ENCODE results near the gene LRRC37A. TPM values are rescaled to one million over a fixed set of nuclear protein-coding genes. Genes with fewer than 3 reads are reported as not detected.
"Not testable (repeated sequence)": the region's sequence is repeated elsewhere in the genome, so short reads cannot be mapped to it uniquely, and the experiment has no call there.

Gene LRRC37A
- total and polyA plus RNA-seq, 2 experiments from 2014 or later: 1.2 to 1.4 TPM

- Histone ChIP-seq H3K4me3 (peak overlapping the region; percentile 32), H2AFZ (peak overlapping the region; percentile 50), H3K4me2 (peak overlapping the region; percentile 88)
- not testable (repeated sequence) for H3K36me3 ChIP-seq (replicated peaks; ENCODE audit: insufficient read depth, low read depth); H3K27ac ChIP-seq; H3K27me3 ChIP-seq; H3K79me2 ChIP-seq; H4K20me1 ChIP-seq (ENCODE audit: insufficient read depth, poor library complexity, severe bottlenecking); H3K9me3 ChIP-seq (ENCODE audit: low read depth); H3K9me2 ChIP-seq (replicated peaks; ENCODE audit: insufficient read depth); H3K4me1 ChIP-seq (ENCODE audit: insufficient read depth)
- DNase-seq (ENCODE audit: low spot score): peak; percentile 52
- TF ChIP-seq CTCF (IDR thresholded peaks at IDR 0.05; ENCODE audit: poor library complexity): peak; percentile 20
- WGBS (ENCODE audit: low lambda C conversion rate, missing lambda C conversion rate): 15% methylated on average over 48 of the region's 62 CpGs
Observed at GRCh38 chr17:46259845-46260661, 34.9 kb upstream of the LRRC37A start.

- TF ChIP-seq EZH2 (IDR thresholded peaks at IDR 0.05; ENCODE audit: borderline replicate concordance) (no peak), CTCF (IDR thresholded peaks at IDR 0.05; ENCODE audit: poor library complexity) (no peak), EZH2phosphoT487 (IDR thresholded peaks at IDR 0.05; ENCODE audit: low read depth, severe bottlenecking, unreplicated experiment) (no peak)
- Histone ChIP-seq H3K9me2 (replicated peaks; ENCODE audit: insufficient read depth) (no peaks in the 10 kb centered on the region), H3K4me2 (no peak overlapping the region), H3K4me1 (ENCODE audit: insufficient read depth) (peaks cover 13% of the 10 kb centered on the region), H3K27me3 (no peaks in the 10 kb centered on the region), H4K20me1 (ENCODE audit: insufficient read depth, poor library complexity, severe bottlenecking) (no peaks in the 10 kb centered on the region), H2AFZ (no peak overlapping the region), H3K9me3 (ENCODE audit: low read depth) (no peaks in the 10 kb centered on the region), H3K4me3 (no peak overlapping the region), H3K79me2 (no peaks in the 10 kb centered on the region), H3K36me3 (replicated peaks; ENCODE audit: insufficient read depth, low read depth) (no peaks in the 10 kb centered on the region), H3K27ac (no peak overlapping the region)
- 84% methylated on average over 8 of the region's 8 CpGs for WGBS (ENCODE audit: low lambda C conversion rate, missing lambda C conversion rate)
- no peak for DNase-seq (ENCODE audit: low spot score)
Observed at GRCh38 chr17:46262271-46262670, 32.7 kb upstream of the LRRC37A start.

GRCh38 chr17:46264456-46265198, 30.3 kb upstream of the LRRC37A start:
- H4K20me1 ChIP-seq (ENCODE audit: insufficient read depth, poor library complexity, severe bottlenecking): no peaks in the 10 kb centered on the region

GRCh38 chr17:46266063-46266655, 28.8 kb upstream of the LRRC37A start:
- not testable (repeated sequence) for H3K9me3 ChIP-seq (ENCODE audit: low read depth); H3K79me2 ChIP-seq; H3K9me2 ChIP-seq (replicated peaks; ENCODE audit: insufficient read depth); H4K20me1 ChIP-seq (ENCODE audit: insufficient read depth, poor library complexity, severe bottlenecking); H3K36me3 ChIP-seq (replicated peaks; ENCODE audit: insufficient read depth, low read depth)
- WGBS (ENCODE audit: low lambda C conversion rate, missing lambda C conversion rate): 9% methylated on average over 21 of the region's 21 CpGs
- peaks cover 10% of the 10 kb centered on the region for H3K27me3 ChIP-seq
- H3K4me1 ChIP-seq (ENCODE audit: insufficient read depth): peaks cover 13% of the 10 kb centered on the region
- peak; percentile 38 for DNase-seq (ENCODE audit: low spot score)
- H3K4me2 ChIP-seq: peak overlapping the region; percentile 94
- H3K27ac ChIP-seq: peak overlapping the region; percentile 83
- peak overlapping the region; percentile 48 for H3K4me3 ChIP-seq
- peak overlapping the region; percentile 97 for H2AFZ ChIP-seq

More at GRCh38 chr17:46264456-46265198, 30.3 kb upstream of the LRRC37A start:
- no peaks in the 10 kb centered on the region for H3K79me2 ChIP-seq
- no peaks in the 10 kb centered on the region for H3K36me3 ChIP-seq (replicated peaks; ENCODE audit: insufficient read depth, low read depth)
- TF ChIP-seq CTCF (IDR thresholded peaks at IDR 0.05; ENCODE audit: poor library complexity) (no peak), EZH2 (IDR thresholded peaks at IDR 0.05; ENCODE audit: borderline replicate concordance) (no peak), EZH2phosphoT487 (IDR thresholded peaks at IDR 0.05; ENCODE audit: low read depth, severe bottlenecking, unreplicated experiment) (no peak)
- DNase-seq (ENCODE audit: low spot score): peak; percentile 72
- 31% methylated on average over 3 of the region's 3 CpGs for WGBS (ENCODE audit: low lambda C conversion rate, missing lambda C conversion rate)
- peak overlapping the region; percentile 12 for H3K4me2 ChIP-seq
- H3K4me3 ChIP-seq: no peak overlapping the region
- no peak overlapping the region for H2AFZ ChIP-seq
- peaks cover 10% of the 10 kb centered on the region for H3K27me3 ChIP-seq
- H3K4me1 ChIP-seq (ENCODE audit: insufficient read depth): peaks cover 13% of the 10 kb centered on the region
- no peaks in the 10 kb centered on the region for H3K9me3 ChIP-seq (ENCODE audit: low read depth)
- peak overlapping the region; percentile 38 for H3K27ac ChIP-seq
- no peaks in the 10 kb centered on the region for H3K9me2 ChIP-seq (replicated peaks; ENCODE audit: insufficient read depth)

Data from hepatocyte (in vitro differentiated cells).